ENCODE results near the gene MRPS7. TPM values are rescaled to one million over a fixed set of nuclear protein-coding genes. Genes with fewer than 3 reads are reported as not detected.

Gene MRPS7
- total RNA-seq, 2 donors from 2014 or later: 81.0 to 82.5 TPM

DNA sequence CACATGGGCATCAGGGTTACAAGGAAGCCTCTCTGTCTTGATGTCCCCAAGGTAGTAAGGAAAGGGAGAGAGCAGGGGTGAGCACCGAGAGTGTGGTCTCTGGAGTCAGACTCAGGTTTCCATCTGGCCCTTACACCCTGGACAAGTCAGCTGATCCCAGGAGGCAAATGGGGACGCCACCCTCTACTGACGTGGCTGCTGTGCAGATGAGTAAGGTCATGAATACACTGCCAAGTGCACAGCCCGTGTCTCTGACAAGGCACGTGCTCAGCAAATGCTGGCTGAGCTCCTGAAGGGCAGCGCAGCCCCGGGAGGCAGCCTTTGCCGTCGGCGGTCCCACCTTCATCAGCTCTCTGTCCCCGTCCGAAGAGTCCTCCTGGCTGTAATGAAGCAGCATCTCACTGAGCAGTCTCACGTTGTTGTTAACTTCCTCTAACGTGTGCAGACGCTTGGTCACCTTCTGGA is 19.7 kb upstream of the MRPS7 start:
- H3K27me3 ChIP-seq (ENCODE audit: control insufficient read depth, insufficient read depth, low read length, poor library complexity, severe bottlenecking): no peaks in the 10 kb centered on the region
- no peak overlapping the region for H3K4me3 Mint-ChIP-seq
- H3K4me3 ChIP-seq (ENCODE audit: low read length): no peak overlapping the region
- H3K27ac Mint-ChIP-seq: peak overlapping the region; percentile 75
- H3K9me3 ChIP-seq (ENCODE audit: control insufficient read depth, low read length): no peaks in the 10 kb centered on the region
- no peaks in the 10 kb centered on the region for H3K27me3 Mint-ChIP-seq (ENCODE audit: insufficient read depth)
- WGBS, 2 experiments (ENCODE audit: insufficient coverage in 1 of 2, insufficient read length in 1 of 2): 93 to 96% methylated on average over 14 to 15 of the region's 15 CpGs
- DNase-seq: no peak
- peaks cover 3% of the 10 kb centered on the region for H3K4me1 ChIP-seq (ENCODE audit: control insufficient read depth, insufficient read depth, low read length)
- no peaks in the 10 kb centered on the region for H3K9me3 Mint-ChIP-seq
- peaks cover 5% of the 10 kb centered on the region for H3K4me1 Mint-ChIP-seq
- H3K27ac ChIP-seq (ENCODE audit: low read depth, low read length): no peak overlapping the region
- no peak overlapping the region for H3K9ac ChIP-seq (ENCODE audit: extremely low read depth, low read length, poor library complexity, severe bottlenecking)
- peaks cover 76% of the 10 kb centered on the region for H3K36me3 ChIP-seq (ENCODE audit: control insufficient read depth, insufficient read depth, low read length)
- peaks cover 60% of the 10 kb centered on the region for H3K36me3 Mint-ChIP-seq (ENCODE audit: low read depth)
- TF ChIP-seq, protein P1, sequence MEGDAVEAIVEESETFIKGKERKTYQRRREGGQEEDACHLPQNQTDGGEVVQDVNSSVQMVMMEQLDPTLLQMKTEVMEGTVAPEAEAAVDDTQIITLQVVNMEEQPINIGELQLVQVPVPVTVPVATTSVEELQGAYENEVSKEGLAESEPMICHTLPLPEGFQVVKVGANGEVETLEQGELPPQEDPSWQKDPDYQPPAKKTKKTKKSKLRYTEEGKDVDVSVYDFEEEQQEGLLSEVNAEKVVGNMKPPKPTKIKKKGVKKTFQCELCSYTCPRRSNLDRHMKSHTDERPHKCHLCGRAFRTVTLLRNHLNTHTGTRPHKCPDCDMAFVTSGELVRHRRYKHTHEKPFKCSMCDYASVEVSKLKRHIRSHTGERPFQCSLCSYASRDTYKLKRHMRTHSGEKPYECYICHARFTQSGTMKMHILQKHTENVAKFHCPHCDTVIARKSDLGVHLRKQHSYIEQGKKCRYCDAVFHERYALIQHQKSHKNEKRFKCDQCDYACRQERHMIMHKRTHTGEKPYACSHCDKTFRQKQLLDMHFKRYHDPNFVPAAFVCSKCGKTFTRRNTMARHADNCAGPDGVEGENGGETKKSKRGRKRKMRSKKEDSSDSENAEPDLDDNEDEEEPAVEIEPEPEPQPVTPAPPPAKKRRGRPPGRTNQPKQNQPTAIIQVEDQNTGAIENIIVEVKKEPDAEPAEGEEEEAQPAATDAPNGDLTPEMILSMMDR (conservative IDR thresholded peaks at IDR 0.05): no peak

DNA sequence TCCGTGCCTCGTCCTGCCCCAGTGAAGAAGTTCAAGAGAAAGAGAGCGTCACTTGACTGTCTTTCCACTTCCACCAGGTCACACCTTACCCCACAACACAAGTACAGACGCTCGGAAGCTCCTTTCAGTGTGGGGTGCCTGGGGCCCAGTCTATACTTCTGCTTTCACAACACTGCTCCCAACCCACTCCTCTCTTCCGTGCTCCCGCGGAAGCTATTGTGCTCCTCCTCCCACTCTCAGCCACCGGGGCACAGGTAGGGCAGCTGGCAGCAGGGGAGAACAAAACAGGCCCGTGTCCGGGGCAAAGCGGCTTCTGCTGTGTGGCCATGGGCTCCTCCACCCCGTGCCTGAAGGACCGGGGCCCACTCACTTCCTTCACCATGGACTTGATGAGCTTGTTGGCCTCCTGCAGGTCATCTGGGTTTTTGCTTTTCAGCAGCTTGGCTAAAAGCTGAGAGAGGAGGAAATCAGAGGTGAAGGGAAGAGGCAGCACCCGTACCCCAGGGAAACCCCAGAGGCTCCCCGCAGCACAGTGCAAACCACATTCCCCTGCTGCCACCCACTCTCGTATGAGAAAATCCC is 19.1 kb upstream of the MRPS7 start:
- H3K36me3 Mint-ChIP-seq (ENCODE audit: low read depth): peaks cover 59% of the 10 kb centered on the region
- no peak overlapping the region for H3K27ac ChIP-seq (ENCODE audit: low read depth, low read length)
- peaks cover 6% of the 10 kb centered on the region for H3K4me1 Mint-ChIP-seq
- TF ChIP-seq, protein P1 (conservative IDR thresholded peaks at IDR 0.05): no peak
- H3K4me1 ChIP-seq (ENCODE audit: control insufficient read depth, insufficient read depth, low read length): peaks cover 3% of the 10 kb centered on the region
- no peaks in the 10 kb centered on the region for H3K9me3 ChIP-seq (ENCODE audit: control insufficient read depth, low read length)
- WGBS, 2 experiments (ENCODE audit: insufficient coverage in 1 of 2, insufficient read length in 1 of 2): 94 to 100% methylated on average over 7 to 17 of the region's 17 CpGs
- H3K4me3 Mint-ChIP-seq: no peak overlapping the region
- no peak overlapping the region for H3K4me3 ChIP-seq (ENCODE audit: low read length)
- no peak for DNase-seq
- peaks cover 70% of the 10 kb centered on the region for H3K36me3 ChIP-seq (ENCODE audit: control insufficient read depth, insufficient read depth, low read length)
- no peaks in the 10 kb centered on the region for H3K27me3 ChIP-seq (ENCODE audit: control insufficient read depth, insufficient read depth, low read length, poor library complexity, severe bottlenecking)
- no peaks in the 10 kb centered on the region for H3K9me3 Mint-ChIP-seq
- H3K9ac ChIP-seq (ENCODE audit: extremely low read depth, low read length, poor library complexity, severe bottlenecking): no peak overlapping the region
- no peaks in the 10 kb centered on the region for H3K27me3 Mint-ChIP-seq (ENCODE audit: insufficient read depth)
- peak overlapping the region; percentile 75 for H3K27ac Mint-ChIP-seq

DNA sequence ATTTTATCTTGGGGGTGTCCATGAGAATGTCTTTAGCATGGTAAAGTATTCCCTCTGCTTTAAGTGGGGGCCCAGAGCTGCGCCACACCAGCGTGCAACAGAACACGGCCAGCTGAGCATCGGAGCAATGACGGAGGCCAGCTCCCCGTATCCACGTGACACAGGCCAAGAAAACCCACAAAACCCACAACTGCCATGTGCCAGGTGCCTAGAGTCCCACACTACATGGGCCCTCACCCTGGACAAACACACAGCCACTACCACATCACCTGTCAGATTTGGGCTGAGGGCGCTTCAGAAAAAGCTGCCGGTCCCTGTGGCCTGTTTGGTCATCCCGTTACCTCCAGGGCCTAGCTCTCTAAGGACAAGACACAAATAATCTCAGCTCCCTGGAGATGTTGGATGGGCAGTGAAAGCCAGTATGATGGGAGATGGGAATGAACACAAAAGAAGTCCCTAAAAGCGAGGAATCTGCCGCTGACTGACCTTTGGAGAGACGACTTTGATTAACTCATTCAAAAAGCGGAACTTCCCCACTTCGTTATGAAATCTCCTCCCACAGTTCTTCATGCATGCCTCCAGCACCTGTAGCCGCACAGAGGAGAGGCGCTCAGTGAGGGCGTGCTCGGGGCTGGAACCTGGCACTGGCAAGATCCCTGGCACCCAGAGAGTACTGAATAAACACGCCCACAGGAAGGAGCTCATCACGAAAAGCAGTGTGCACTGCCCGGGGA is 17.4 kb upstream of the MRPS7 start:
- TF ChIP-seq, protein P1 (conservative IDR thresholded peaks at IDR 0.05): no peak
- Histone ChIP-seq H3K4me3 (ENCODE audit: low read length) (no peak overlapping the region), H3K4me1 (ENCODE audit: control insufficient read depth, insufficient read depth, low read length) (peaks cover 3% of the 10 kb centered on the region), H3K36me3 (ENCODE audit: control insufficient read depth, insufficient read depth, low read length) (peaks cover 54% of the 10 kb centered on the region), H3K27me3 (ENCODE audit: control insufficient read depth, insufficient read depth, low read length, poor library complexity, severe bottlenecking) (no peaks in the 10 kb centered on the region), H3K27ac (ENCODE audit: low read depth, low read length) (no peak overlapping the region), H3K9me3 (ENCODE audit: control insufficient read depth, low read length) (no peaks in the 10 kb centered on the region), H3K9ac (ENCODE audit: extremely low read depth, low read length, poor library complexity, severe bottlenecking) (no peak overlapping the region)
- no peaks in the 10 kb centered on the region for H3K9me3 Mint-ChIP-seq
- no peak for DNase-seq
- peaks cover 7% of the 10 kb centered on the region for H3K4me1 Mint-ChIP-seq
- 94 to 96% methylated on average over 18 to 22 of the region's 22 CpGs for WGBS, 2 experiments (ENCODE audit: insufficient coverage in 1 of 2, insufficient read length in 1 of 2)
- no peak overlapping the region for H3K27ac Mint-ChIP-seq
- H3K36me3 Mint-ChIP-seq (ENCODE audit: low read depth): peaks cover 57% of the 10 kb centered on the region
- H3K27me3 Mint-ChIP-seq (ENCODE audit: insufficient read depth): no peaks in the 10 kb centered on the region
- H3K4me3 Mint-ChIP-seq: no peak overlapping the region

Measured in endodermal cell (in vitro differentiated cells).